GM18907 (cell line): ENCODE data around the gene C1QTNF9.
A peak's percentile ranks its signal among the peaks of the same experiment; 100 is the strongest.
"Not testable (repeated sequence)": the region's sequence is repeated elsewhere in the genome, so short reads cannot be mapped to it uniquely, and the experiment has no call there.

ENCODE experiments used
- ATAC-seq: cut with Tn5 transposase; IDR thresholded peaks from one replicate; pipeline ENCODE4 v1.9.1; 2021; ENCODE audit warnings: mild to moderate bottlenecking, moderate library complexity; ENCODE audit not compliant: unreplicated experiment

C1QTNF9 gene, protein sequence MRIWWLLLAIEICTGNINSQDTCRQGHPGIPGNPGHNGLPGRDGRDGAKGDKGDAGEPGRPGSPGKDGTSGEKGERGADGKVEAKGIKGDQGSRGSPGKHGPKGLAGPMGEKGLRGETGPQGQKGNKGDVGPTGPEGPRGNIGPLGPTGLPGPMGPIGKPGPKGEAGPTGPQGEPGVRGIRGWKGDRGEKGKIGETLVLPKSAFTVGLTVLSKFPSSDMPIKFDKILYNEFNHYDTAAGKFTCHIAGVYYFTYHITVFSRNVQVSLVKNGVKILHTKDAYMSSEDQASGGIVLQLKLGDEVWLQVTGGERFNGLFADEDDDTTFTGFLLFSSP

DNA sequence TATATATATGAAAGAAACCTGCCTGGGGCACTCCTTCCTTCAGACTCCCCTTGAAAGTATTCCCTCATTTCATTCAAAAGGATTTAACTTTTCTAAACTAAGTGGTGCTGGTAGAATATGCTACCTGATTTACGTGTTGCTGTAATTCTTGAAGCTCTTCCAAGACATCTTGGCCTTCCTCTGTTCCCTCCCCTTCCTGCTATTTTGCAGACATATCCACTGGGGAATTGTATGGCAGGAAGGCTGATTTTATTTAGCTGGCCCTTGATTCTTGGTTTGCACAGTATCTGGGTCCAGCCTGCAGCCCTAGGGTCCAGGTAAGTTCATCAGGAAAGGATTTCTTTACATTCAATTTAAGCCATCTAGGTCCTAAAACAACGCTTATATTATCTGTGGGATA is at the start of gene C1QTNF9:
Gene C1QTNF9, plus strand, starts transcription at position 281 of the 400 bp plus-strand sequence. CDS start 6,424 bp downstream, outside the sequence.
- not testable (repeated sequence) for ATAC-seq

DNA sequence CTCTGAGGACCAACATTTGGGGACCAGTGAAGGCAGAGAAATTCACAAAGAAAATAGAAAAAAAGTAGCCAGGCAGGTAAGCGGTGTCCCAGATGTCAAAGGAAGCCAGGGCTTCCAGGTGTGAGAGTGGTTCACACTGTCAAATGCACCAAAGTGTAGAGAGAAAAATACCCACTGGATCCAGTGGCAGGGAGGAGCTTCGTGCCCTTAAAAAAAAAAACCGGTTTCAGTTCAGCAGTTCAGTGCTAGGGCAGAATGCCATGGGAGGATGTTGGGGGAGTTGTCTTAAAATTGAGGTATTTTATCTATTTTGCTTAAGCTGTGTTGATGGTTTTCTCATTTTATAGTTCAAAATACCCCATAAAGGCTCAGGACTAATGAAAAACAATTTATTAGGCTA is 47.8 kb upstream of the C1QTNF9 start:
- no peak for ATAC-seq

DNA sequence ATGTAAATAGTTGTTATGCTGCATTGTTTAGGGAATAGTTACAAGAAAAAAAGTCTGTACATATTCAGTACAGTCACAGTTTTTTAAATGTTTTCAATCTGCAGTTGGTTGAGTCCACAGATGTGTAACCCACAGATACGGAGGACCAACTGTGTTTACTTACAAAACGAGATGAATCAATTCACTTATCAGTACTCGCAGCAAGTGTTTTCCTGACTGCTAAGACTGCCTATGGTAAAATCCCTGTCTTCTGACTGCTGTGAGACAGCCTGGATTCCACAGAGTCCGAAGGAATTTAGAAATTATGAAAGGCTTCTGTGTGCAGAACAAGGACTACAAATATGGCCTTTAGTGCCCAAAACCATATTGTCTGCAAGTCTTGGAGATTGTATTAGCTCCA is 45.7 kb upstream of the C1QTNF9 start:
- ATAC-seq, result no peak

DNA sequence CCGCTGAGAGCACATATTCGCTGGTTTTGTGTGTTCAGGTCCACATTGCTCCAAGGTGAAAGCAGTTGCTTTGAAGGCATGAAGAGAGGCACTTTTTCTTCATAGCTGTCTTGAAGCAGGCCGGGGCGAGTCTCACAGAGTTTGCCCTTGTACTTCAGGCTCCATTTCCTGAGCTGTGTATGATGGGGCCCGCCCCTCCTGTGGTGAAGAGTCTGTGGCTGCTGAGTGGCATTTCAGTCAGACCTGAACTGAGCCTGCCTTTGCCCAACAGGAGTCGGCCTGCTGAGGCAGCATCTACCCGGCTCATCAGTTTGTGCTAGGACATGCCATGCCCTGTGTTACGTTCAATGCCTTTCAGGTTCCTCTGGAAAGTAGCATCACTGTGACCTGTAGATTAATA is 44.4 kb upstream of the C1QTNF9 start:
- ATAC-seq, result peak; percentile 84

DNA sequence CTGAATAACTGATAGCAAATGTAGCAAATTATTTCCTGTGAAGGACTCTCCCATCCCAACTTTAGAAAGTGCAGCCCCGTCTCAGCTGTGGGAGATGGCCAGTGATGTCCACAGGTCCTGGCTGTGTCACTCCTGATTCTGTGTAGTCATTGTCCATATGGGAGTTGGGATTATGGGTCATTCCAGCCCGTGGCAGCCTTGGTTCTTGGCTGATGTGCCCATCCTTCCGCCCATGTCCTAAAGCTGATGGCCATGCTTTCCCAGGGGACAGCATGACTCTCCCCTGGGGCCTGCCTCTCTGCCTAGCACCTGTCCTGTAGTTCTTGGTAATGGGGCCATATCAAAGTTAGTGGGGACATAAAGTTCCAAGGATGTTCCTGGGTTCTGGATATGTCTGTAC is 43.9 kb upstream of the C1QTNF9 start:
- no peak for ATAC-seq

DNA sequence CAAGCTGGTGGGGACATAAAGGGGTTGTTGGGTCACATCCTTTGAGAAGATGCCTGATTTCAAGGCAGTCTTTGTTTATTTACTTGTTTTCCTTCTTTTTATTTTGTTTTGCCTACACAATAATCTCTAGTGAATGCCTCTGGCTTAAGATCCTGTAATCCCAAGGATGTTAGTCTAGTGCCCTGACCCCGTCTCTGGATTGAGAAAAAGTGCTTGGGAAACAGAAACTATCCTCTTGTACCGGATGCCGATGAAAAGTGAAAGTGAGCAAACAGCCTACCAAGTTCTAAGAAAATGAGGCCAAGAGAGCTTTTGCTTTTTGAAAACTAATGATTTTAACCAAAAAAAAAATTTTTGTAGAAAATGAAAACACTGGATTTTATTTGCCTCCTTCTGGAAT is 42.1 kb upstream of the C1QTNF9 start:
- ATAC-seq, result no peak

DNA sequence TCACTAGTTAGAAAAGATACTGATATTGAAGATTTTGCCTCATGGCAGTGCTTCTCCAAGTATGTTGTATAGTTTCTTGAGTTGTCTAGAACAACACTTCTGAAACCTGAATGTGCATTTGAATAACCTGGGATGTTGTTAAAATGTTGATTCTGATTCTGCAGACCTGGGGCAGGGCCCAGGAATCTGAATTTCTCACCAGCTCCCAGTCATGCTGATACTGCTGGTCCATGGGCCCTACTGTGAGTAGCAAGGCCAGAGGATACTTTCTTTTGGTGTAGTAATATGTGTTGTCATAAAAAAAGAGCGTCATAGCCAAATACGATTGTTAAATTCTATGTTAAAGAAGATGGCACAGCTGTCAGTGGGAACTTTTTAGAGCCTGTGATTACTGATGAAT is 41.6 kb upstream of the C1QTNF9 start:
- no peak for ATAC-seq

DNA sequence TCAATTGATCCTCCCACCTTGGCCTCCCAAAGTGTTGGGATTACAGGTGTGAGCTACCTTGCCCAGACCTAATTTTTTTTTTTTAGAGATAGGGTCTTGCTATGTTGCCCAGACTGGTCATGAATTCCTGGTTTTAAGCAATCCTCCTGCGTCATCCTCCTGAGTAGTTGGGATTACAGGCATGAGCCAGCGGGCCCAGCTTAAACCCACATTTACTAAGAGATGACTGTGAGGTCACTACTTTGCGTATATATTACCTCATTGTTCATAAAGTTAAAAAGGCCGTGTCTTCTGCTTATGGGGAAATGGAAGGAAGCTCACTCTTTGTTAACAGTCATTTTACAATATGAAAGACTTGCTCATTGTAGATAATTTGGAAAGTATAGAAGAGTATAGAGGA is 39.6 kb upstream of the C1QTNF9 start:
- ATAC-seq, result no peak

DNA sequence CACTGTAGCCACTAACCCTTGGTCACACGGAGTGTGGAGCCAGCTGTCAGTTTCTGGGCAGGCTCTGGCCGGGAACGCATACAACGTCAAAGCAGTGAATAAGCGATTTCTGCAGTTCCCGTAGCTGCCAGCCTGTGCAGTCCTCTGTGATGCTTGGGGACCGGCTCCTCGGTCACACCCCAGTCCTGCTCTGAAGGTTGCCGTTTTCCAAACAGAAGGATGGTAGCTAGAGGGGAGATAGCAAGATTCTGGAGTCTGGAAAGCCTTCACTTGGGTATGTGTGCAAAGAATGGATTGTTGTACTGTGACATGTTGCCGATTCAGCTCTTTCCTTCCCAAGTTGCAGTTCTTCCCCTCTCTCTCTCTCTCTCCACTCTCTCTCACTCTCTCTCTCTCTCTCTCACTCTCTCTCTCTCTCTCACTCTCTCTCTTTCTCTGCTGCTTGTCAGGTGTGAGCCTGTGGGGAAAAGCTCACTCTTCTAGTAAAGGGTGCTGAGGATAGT is 38.7 kb upstream of the C1QTNF9 start:
- ATAC-seq, result peak; percentile 53

DNA sequence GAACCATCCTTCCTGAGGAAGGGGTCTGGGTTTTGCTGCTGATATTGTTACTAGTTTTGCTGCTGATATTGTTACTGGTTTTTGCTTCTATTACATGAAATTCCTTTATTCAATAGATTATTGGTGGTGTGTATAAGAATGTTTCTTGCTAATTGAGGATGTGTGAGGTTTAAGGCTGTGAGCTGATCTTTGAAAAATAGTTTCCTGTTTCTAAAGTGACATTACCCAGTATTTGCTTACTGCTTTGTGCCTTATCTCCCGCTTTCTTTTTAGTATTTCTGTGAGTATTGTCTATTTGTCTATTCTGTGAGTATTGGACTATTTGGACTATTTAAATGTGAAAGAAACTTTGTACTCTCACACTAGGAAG is 38.2 kb upstream of the C1QTNF9 start:
- ATAC-seq, result no peak

DNA sequence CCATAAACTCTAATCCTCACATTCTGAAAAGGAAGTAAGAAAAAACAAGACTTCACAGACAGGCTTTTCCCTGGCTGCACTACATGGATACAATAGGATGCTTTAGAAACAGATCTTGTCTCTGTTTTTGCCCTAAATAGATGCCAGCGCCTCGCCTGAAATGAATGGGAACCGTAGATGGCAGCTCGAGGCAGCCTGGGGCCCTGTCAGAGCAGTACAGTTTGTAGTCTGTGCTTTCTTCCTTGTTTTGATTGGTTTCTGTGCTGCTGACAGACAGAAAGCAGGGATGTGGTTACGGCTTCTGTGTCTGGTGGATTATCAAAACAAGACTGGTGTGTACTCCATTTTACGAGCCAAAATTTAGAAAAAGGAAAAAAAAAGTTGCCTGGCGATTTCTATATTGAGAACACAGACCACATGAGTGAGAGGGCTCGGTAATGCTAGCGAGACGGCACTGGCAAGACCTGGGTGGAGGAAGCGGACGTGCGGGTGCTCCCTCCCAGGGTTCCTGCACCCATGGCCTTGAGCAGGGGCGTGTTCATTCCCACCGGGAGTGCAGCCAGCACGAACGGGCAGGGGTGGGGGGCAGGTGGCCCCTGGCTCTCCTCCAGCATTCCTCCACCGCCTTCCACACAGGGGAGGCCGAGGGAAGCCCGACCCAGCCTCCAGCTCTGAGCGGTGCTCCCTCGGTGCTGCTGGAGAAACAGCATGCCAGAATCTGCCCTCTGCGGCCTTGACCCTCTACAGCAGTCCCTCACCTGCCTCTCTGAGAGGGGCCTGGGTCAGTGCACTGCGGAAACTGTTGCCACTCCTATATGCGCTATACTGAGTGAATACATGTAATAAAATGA is 37.6 kb upstream of the C1QTNF9 start:
- ATAC-seq, result peak; percentile 55

DNA sequence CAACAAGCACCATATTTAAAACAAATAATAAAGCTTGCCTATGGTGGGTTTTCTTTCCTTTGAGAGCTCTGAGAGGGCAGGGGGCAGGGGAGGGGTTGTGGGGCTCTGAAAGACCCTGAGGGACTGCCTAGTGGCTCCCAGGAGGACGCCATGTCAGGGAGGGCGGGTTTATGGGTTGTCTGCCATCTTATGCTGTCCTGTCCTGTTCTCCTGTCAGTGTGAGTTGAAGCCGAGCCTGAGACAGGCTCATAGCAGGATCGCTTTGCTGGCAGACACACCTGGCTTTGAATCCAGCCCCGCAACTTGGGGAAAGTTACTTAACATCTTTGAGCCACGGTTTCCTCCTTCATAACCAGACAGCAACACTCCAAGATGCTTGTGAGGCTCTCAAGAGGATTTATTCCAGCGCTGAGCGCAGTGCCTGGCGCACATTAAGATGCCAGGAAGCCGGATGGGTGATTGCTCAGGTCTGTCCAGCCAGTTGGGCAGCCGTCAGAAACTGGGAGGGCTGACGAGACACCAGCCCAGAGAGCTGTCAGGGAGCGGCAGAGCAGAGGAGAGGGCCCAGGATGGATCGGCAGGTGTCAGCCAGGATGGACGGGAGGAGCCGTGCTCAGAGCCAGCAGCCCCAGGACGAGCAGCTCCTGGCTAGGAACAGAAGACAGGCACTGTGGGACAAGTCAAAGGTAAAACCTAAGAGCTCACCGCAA is 36.8 kb upstream of the C1QTNF9 start:
- ATAC-seq, result no peak

DNA sequence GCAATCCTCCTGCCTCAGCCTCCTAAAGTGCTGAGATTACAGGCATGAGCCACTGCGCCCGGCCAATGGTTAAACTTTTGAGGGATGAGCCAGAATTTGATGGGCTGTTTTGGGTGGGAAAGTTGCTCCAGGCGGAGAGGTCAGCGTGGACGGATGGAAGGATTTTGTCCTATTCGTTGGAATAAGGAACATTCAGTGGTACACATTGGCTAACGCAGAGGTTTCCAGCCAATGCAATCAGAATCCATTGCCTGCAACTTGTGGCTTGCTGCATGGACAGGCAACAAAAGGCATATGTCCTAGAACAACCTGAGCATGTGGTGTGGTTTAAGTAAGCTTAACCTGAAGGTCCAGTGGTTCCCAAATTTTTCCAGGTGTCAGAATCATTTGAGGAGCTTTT is 35.5 kb upstream of the C1QTNF9 start:
- no peak for ATAC-seq

DNA sequence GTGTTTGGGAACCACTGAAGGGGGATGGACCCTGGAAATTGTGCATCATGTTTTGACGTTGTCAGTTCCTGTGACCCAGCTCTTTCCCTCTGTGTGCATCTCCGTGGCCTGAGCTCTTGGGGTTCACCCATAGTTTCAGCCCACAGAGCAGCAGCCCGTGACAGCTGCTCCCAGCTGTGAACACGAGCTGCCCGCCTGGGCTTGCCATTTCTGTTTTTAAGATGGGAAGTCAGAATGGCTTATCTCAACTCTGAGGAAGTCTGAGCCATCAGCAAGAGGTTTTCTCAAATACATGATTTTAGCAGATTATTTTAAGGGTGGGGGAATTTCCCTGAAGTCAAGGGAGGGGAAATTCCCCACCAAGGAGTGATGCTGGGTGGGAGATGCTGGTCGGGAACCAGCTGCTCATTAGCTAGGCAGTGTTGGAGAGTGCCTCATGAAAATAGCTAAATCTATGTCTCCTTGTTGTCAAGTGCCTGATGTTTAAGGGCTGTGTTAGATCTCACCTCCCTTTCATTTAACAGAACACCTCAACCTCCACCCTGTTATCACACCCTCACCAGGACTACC is 34.8 kb upstream of the C1QTNF9 start:
- ATAC-seq, result peak; percentile 71

DNA sequence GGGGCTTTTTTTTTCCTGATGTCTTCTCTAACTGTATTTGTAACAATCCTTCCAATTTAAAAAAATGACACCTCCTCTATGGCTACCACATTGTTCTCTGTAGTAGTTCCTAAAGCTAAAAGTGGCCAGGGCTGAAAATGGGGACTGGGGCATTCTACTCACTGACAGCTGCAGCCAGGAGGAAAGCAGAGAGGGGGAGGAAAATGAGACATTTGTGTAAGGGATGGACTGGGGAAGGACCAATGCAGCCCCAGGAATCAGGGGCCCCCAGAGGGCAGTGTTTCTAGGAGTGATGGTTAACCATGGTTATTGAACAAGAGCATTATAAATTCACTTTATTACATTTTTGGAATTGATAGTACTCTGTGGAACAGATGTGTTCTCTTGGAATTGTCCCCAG is 34.3 kb upstream of the C1QTNF9 start:
- no peak for ATAC-seq

DNA sequence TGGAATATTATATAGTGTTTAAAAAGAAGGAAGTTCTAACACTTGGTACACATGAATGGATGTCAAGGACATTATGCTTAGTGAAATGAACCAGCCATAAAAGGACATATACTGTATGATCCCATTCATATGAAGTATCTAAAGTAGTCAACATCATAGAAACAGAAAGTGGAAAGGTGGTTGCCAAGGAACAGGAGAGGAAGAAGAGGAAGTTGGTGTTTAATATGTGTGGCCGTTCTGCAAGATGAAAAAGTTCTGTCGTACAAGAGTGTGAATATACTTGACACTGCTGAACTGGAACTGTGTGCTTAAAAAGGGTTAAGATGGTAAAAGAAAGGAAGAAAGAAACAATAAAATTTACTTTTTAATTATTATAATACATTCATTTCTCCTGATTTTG is 33.1 kb upstream of the C1QTNF9 start:
- no peak for ATAC-seq

DNA sequence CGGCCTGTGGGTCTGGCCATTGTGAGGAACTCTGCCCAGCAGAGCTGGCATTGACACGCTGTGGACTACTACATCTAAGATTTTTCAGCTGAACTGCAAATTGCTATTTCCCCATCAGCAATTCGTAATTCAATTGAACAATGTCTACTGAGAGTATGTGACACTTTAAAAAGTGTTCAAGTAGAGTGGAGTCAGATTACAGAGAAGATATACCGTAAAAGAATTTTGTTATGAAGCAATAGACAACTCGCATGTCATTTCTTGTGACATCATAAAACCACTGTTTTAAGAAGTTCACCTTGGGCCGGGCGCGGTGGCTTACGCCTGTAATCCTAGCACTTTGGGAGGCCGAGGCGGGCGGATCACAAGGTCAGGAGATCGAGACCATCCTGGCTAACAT is 32.5 kb upstream of the C1QTNF9 start:
- no peak for ATAC-seq

DNA sequence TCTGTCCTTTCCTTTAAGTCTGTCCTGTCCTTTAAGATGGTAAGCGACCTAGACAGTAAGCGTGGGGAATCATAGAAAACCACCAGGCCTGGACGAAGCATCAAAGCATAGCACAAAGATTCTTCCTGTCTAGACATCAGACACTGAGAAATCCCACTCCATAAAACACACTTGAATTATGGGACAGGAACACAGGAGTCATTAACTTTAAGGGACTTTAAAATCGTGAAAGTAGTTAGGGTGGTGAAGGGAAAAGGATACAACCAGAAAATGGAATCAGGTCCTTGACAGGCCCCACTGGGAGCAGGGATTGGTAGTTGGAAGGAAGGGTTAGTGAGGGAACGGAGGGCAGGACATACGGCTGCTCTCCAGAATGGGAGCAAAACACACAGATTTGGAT is 31.6 kb upstream of the C1QTNF9 start:
- ATAC-seq, result no peak

DNA sequence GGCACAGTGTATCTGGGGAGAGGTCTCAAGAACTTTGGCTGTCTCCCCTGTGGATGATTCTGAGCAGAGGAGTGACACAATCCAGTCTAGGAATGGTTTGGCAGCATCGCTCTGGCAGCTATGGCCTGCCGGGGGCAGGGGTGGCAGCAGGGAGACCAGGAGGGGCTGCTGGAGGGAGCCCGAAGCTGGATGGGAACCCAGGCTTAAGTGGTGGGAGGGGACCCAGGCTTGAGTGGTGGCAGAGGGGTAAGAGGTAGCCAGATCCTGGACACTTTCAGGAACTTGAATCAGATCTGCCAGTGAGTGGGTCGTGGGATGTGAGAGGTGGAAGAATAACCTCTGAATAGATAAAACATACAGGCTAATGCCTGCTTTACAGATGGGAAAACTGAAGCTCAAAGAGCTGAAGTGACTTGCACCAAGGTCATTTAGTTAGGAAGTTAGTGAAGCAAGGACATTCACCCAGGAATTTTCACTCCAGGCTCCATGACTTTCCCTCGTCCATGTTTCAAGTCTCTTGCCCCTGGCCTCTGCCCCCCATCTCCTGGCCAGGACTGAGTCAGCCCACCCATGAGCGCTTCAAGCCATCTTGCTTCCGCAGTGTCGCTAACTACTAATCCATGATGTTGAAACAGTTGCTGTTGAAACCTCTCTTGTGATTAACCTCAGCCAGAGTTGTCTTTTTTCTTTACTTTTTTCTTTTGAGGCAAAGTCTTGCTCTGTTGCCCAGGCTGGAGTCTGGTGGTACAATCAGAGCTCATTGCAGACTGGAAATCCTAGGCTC is 29.9 kb upstream of the C1QTNF9 start:
- ATAC-seq, result no peak

DNA sequence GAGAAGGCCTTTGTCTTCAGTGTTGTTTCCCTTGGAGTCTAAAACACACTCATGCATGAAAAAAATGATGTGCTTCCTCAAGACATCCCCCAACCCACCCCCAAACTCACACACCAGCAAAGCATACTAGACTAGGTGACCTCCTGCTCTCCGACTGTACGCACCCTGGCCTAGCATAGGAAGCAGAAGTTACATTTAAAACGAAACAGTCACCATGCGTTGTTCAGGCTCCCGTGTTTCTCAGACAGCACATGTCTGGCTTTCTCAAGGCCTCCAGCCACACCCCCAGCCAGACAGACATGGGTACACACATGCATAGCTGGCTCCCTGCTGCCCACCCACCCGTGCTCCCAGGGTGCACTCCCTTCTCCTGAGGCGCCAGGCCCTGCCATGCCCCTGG is 28.7 kb upstream of the C1QTNF9 start:
- peak; percentile 65 for ATAC-seq
